GM12892 (cell line): ENCODE measurements around the gene CUBN.

Source experiments
- DNase-seq: peaks from one replicate; pipeline ENCODE4 v3.0.0; 2011; ENCODE audit not compliant: insufficient read length
- FAIRE-seq: peaks from 2 replicates; lab custom pipeline; 2011; peaks lifted over from hg19 to GRCh38; lab: Jason Lieb, UNC
- POLR2A ChIP-seq: IDR thresholded peaks from 2 replicates; pipeline ENCODE4 v1.6.1; 2011; ENCODE audit warnings: low read depth, low read length, control low read depth
- POLR2AphosphoS5 ChIP-seq: IDR thresholded peaks from 2 replicates; pipeline ENCODE4 v1.6.1; 2011; ENCODE audit warnings: low read depth, low read length, control low read depth
- TAF1 ChIP-seq: IDR thresholded peaks from 2 replicates; pipeline ENCODE4 v1.6.1; 2011; ENCODE audit warnings: low read depth, mild to moderate bottlenecking, control low read depth, low read length, borderline replicate concordance

Gene CUBN

GRCh38 chr10:16792675-16793074, 336.9 kb downstream of the CUBN start:
- no peak for FAIRE-seq
- no peak for TF ChIP-seq TAF1
- TF ChIP-seq POLR2A: no peak
- no peak for TF ChIP-seq POLR2AphosphoS5
- no peak for DNase-seq

DNA sequence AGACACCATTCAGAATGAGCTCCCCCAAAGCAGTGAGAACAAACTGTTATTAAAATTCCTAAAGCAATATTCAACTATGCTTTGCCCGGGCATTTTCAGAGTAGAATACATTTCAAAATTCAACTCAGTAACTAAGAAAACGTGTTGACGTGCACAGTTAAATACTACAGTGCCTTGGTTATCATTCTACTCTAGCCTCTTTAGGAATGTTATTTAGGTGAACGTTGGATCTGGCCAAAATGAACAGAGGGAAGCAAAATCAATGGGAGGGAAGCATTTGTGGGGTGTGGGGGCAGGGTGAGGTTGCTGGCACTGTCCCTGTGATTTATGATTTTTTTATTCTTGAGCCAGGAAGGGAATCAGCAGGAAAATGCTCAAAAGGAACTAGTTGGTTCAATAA, 339.8 kb downstream of the CUBN start:
- TF ChIP-seq POLR2A (no peak), TAF1 (no peak), POLR2AphosphoS5 (no peak)
- no peak for DNase-seq
- no peak for FAIRE-seq

DNA sequence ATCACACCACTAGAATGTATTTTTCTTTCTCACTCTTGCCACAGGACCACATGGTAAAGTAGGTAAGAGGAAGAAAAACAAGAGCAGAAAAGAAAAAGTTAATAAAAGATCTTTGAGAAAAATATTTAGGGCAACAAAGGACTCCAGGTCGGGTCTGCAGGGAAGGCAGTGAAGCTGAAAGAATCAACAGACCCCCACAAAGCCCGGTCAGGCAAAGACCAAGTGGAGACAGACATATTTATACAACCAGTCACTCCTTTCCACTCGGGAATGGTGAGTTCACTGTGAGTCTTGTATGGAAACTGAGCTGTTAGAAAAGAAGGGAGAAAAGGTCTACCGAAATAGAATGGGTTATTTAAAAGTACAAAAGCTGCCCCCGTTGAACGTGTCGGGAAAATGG, 340.4 kb downstream of the CUBN start:
- TF ChIP-seq POLR2A (no peak), TAF1 (no peak), POLR2AphosphoS5 (no peak)
- no peak for FAIRE-seq

DNA sequence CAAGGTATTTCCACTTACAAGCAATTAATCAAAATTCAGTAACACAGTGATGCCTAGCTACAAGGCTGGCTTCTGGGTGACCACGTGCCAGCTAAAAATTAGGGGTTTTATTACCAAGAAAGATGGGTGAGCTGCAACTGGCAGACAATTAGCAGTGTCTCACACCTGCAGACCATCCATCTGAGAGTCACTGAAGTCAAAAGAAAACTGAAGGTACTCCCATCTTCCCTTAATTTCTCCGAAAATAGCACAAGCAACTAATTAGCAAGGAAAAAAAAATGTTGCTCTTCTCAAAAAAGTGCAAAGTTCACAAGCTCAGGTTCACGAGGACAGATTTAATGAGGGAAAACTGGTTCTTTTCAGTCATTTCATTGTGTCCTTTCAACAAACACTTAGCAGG, 340.8 kb downstream of the CUBN start:
- no peak for DNase-seq
- no peak for FAIRE-seq
- TF ChIP-seq TAF1: no peak
- TF ChIP-seq POLR2AphosphoS5: no peak
- TF ChIP-seq POLR2A: no peak

More for the DNA sequence above, 340.4 kb downstream of the CUBN start:
- no peak for DNase-seq

DNA sequence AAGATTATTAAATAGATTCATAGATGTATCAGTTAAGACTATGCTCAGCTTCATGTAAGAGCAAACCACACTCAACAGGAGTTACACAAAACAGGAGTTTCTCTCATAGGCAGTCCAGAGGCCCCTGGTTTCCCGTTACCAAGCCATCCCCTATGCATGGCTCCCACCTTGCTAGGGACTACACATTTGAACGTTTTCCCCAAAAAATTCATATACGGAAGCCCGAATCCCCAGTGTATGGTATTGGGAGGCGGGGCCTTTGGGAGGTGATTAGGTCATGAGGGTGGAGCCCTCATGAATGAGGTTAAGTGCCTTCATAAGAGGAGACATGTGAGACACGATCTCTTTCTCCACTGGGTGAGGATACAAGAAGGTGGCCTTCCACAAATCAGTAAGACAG, 341.5 kb downstream of the CUBN start:
- no peak for TF ChIP-seq POLR2AphosphoS5
- TF ChIP-seq TAF1: no peak
- no peak for TF ChIP-seq POLR2A
- no peak for FAIRE-seq
- no peak for DNase-seq

- no peak for TF ChIP-seq POLR2A
- TF ChIP-seq TAF1: no peak
- TF ChIP-seq POLR2AphosphoS5: no peak
- DNase-seq (no peak), FAIRE-seq (peak; percentile 53)
Observed at GRCh38 chr10:16787361-16787791, 342.2 kb downstream of the CUBN start.

DNA sequence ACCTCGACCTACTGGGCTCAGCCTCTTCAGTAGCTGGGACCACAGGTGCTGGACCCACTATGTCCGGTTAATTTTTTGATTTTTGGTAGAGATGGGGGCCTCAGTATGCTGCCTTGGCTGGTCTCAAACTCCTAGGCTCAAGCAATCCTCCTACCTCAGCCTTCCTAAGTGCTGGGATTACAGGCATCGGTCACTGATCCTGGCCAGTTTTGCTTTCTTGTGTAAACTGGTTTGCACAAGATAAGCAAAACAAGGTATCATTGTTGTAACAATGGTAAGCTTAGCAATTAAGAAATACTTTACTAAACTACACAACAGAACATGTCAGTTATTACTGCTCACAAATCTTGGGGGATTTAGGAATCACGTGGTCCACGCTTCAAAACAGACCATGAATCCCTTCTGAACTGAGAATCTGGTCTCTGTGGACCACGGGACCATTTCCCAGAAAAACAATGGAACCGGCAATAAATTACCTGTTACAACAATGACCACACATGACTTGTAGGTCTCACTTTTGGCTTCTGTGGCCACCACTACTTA, 349.2 kb downstream of the CUBN start:
- no peak for FAIRE-seq
- no peak for TF ChIP-seq POLR2A
- no peak for TF ChIP-seq TAF1
- DNase-seq: no peak

GRCh38 chr10:16779384-16779915, 350.2 kb downstream of the CUBN start:
- FAIRE-seq: peak; percentile 53
- TF ChIP-seq POLR2A (no peak), TAF1 (no peak), POLR2AphosphoS5 (no peak)
- DNase-seq: no peak

GRCh38 chr10:16777473-16778370, 351.9 kb downstream of the CUBN start:
- peak; percentile 80 for FAIRE-seq
- no peak for TF ChIP-seq TAF1
- no peak for TF ChIP-seq POLR2A
- no peak for TF ChIP-seq POLR2AphosphoS5
- peak; percentile 22 for DNase-seq

DNA sequence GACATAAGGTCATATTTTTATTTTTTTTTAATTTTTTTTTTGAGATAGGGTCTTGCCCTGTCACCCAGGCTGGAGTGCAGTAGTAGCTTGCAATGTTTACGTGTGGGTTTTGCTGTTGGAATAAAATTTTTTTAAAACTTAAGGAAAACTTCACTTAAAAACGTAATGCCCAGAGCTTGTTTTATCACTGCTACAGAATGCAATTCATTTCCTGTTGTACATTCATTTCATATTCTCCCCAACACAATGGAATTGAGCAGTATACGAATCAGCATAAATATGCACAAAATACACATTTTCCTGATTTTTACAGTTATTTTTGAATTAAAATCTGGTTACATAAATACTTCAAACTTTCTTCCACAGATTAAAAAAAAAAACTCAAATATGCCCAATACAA, 352.7 kb downstream of the CUBN start:
- FAIRE-seq (no peak), DNase-seq (no peak)
- no peak for TF ChIP-seq TAF1
- TF ChIP-seq POLR2A: no peak
- no peak for TF ChIP-seq POLR2AphosphoS5
